CD4-positive, alpha-beta T cell treated with Interleukin-4 for 1 hour (primary cell): Measurements from ENCODE around the gene ADGRV1.
"Not testable (repeated sequence)": the region's sequence is repeated elsewhere in the genome, so short reads cannot be mapped to it uniquely, and the experiment has no call there.

Source experiments
- DNase-seq, 2 donors: peaks; one replicate each; pipeline ENCODE4 v3.0.0-alpha.2; 2020 to 2022

The ADGRV1 gene

GRCh38 chr5:90595766-90596165, 37.2 kb downstream of the ADGRV1 start:
- DNase-seq = not testable (repeated sequence)

- DNase-seq = no peak
Observed at GRCh38 chr5:90598293-90598692, 39.7 kb downstream of the ADGRV1 start.

- DNase-seq = not testable (repeated sequence)
Observed at GRCh38 chr5:90600307-90600706, 41.7 kb downstream of the ADGRV1 start.

- DNase-seq = no peak
Observed at GRCh38 chr5:90601468-90601867, 42.9 kb downstream of the ADGRV1 start.

GRCh38 chr5:90602681-90603080, 44.1 kb downstream of the ADGRV1 start:
- DNase-seq = no peak

- no peak for DNase-seq
Observed at GRCh38 chr5:90606539-90606938, 47.9 kb downstream of the ADGRV1 start.

- DNase-seq = no peak
Observed at GRCh38 chr5:90612919-90613318, 54.3 kb downstream of the ADGRV1 start.

- no peak for DNase-seq
Observed at GRCh38 chr5:90613459-90613858, 54.9 kb downstream of the ADGRV1 start.

GRCh38 chr5:90613918-90614504, 55.4 kb downstream of the ADGRV1 start:
- DNase-seq = no peak

GRCh38 chr5:90615355-90615754, 56.8 kb downstream of the ADGRV1 start:
- DNase-seq = no peak

GRCh38 chr5:90618071-90618470, 59.5 kb downstream of the ADGRV1 start:
- no peak for DNase-seq

GRCh38 chr5:90619762-90620161, 61.2 kb downstream of the ADGRV1 start:
- DNase-seq = not testable (repeated sequence)

GRCh38 chr5:90621848-90622247, 63.3 kb downstream of the ADGRV1 start:
- no peak for DNase-seq

GRCh38 chr5:90626493-90626892, 67.9 kb downstream of the ADGRV1 start:
- no peak for DNase-seq

- no peak for DNase-seq
Observed at GRCh38 chr5:90628492-90628891, 69.9 kb downstream of the ADGRV1 start.

- no peak for DNase-seq
Observed at GRCh38 chr5:90632791-90633190, 74.2 kb downstream of the ADGRV1 start.

GRCh38 chr5:90636948-90637347, 78.4 kb downstream of the ADGRV1 start:
- DNase-seq = no peak

GRCh38 chr5:90637731-90638130, 79.1 kb downstream of the ADGRV1 start:
- DNase-seq = no peak

GRCh38 chr5:90638878-90639277, 80.3 kb downstream of the ADGRV1 start:
- no peak for DNase-seq

GRCh38 chr5:90640484-90641059, 82.0 kb downstream of the ADGRV1 start:
- no peak for DNase-seq

- DNase-seq = no peak
Observed at GRCh38 chr5:90641528-90641927, 82.9 kb downstream of the ADGRV1 start.

GRCh38 chr5:90642706-90643229, 84.2 kb downstream of the ADGRV1 start:
- no peak for DNase-seq

GRCh38 chr5:90644132-90644531, 85.5 kb downstream of the ADGRV1 start:
- DNase-seq = no peak

GRCh38 chr5:90645024-90645610, 86.5 kb downstream of the ADGRV1 start:
- no peak for DNase-seq
